Measurements from ENCODE around the gene DAB1. TPM values are rescaled to one million over a fixed set of nuclear protein-coding genes. Genes with fewer than 3 reads are reported as not detected.

The DAB1 gene
- total RNA-seq, 1 donor from 2014 or later: 14.6 TPM

GRCh38 chr1:57327336-57327735, 96.5 kb downstream of the DAB1 start:
- no peak overlapping the region for H2AFZ ChIP-seq (replicated peaks)
- no peak overlapping the region for H3K27ac Mint-ChIP-seq

GRCh38 chr1:57325536-57325935, 98.3 kb downstream of the DAB1 start:
- H3K4me1 Mint-ChIP-seq: peaks cover 25% of the 10 kb centered on the region
- Histone ChIP-seq H3K4me2 (no peak overlapping the region), H3K4me3 (no peak overlapping the region), H3K9me3 (ENCODE audit: low read depth) (no peaks in the 10 kb centered on the region), H4K20me1 (ENCODE audit: low read depth) (no peaks in the 10 kb centered on the region), H3K79me2 (ENCODE audit: low read depth) (no peaks in the 10 kb centered on the region), H3K27ac (no peak overlapping the region), H3F3A (ENCODE audit: low read depth) (no peaks in the 10 kb centered on the region), H3K9ac (no peak overlapping the region), H3K4me1 (peaks cover 21% of the 10 kb centered on the region), H2AFZ (replicated peaks) (no peak overlapping the region), H3K27me3 (no peaks in the 10 kb centered on the region), H3K36me3 (no peaks in the 10 kb centered on the region)
- TF ChIP-seq EZH2 (IDR thresholded peaks at IDR 0.05) (no peak), CTCF (IDR thresholded peaks at IDR 0.05) (no peak), EZH2phosphoT487 (IDR thresholded peaks at IDR 0.05) (no peak)
- no peak overlapping the region for H3K27ac Mint-ChIP-seq
- no peaks in the 10 kb centered on the region for H3K27me3 Mint-ChIP-seq (ENCODE audit: insufficient read depth, low read depth)
- H3K4me3 Mint-ChIP-seq: no peak overlapping the region
- no peaks in the 10 kb centered on the region for H3K9me3 Mint-ChIP-seq
- no peak for DNase-seq (ENCODE audit: low spot score)
- no peaks in the 10 kb centered on the region for H3K36me3 Mint-ChIP-seq

More at GRCh38 chr1:57327336-57327735, 96.5 kb downstream of the DAB1 start:
- DNase-seq (ENCODE audit: low spot score): no peak
- Histone ChIP-seq H3K4me3 (no peak overlapping the region), H4K20me1 (ENCODE audit: low read depth) (no peaks in the 10 kb centered on the region), H3K9me3 (ENCODE audit: low read depth) (no peaks in the 10 kb centered on the region), H3K27me3 (no peaks in the 10 kb centered on the region), H3F3A (ENCODE audit: low read depth) (no peaks in the 10 kb centered on the region), H3K79me2 (ENCODE audit: low read depth) (no peaks in the 10 kb centered on the region), H3K4me2 (no peak overlapping the region), H3K27ac (no peak overlapping the region), H3K9ac (no peak overlapping the region), H3K36me3 (no peaks in the 10 kb centered on the region), H3K4me1 (peaks cover 21% of the 10 kb centered on the region)
- Mint-ChIP-seq H3K4me1 (peaks cover 28% of the 10 kb centered on the region), H3K9me3 (no peaks in the 10 kb centered on the region), H3K36me3 (no peaks in the 10 kb centered on the region), H3K4me3 (no peak overlapping the region), H3K27me3 (ENCODE audit: insufficient read depth, low read depth) (no peaks in the 10 kb centered on the region)
- no peak for TF ChIP-seq EZH2 (IDR thresholded peaks at IDR 0.05)

- no peaks in the 10 kb centered on the region for H3K9me3 ChIP-seq (ENCODE audit: low read depth)
- no peaks in the 10 kb centered on the region for H3K27me3 Mint-ChIP-seq (ENCODE audit: insufficient read depth, low read depth)
- no peaks in the 10 kb centered on the region for H3K9me3 Mint-ChIP-seq
These were observed 98.7 kb downstream of the DAB1 start for GRCh38 chr1:57325117-57325516.

More at GRCh38 chr1:57325117-57325516, 98.7 kb downstream of the DAB1 start:
- no peak overlapping the region for H2AFZ ChIP-seq (replicated peaks)
- Mint-ChIP-seq H3K36me3 (no peaks in the 10 kb centered on the region), H3K4me1 (peaks cover 23% of the 10 kb centered on the region), H3K27ac (no peak overlapping the region), H3K4me3 (no peak overlapping the region)
- H3K4me3 ChIP-seq: no peak overlapping the region
- TF ChIP-seq CTCF (IDR thresholded peaks at IDR 0.05) (no peak), EZH2phosphoT487 (IDR thresholded peaks at IDR 0.05) (no peak), EZH2 (IDR thresholded peaks at IDR 0.05) (no peak)
- H3K79me2 ChIP-seq (ENCODE audit: low read depth): no peaks in the 10 kb centered on the region
- no peak for DNase-seq (ENCODE audit: low spot score)
- H3F3A ChIP-seq (ENCODE audit: low read depth): no peaks in the 10 kb centered on the region
- no peaks in the 10 kb centered on the region for H4K20me1 ChIP-seq (ENCODE audit: low read depth)
- peaks cover 21% of the 10 kb centered on the region for H3K4me1 ChIP-seq
- H3K27me3 ChIP-seq: no peaks in the 10 kb centered on the region
- H3K9ac ChIP-seq: no peak overlapping the region
- no peak overlapping the region for H3K4me2 ChIP-seq
- no peaks in the 10 kb centered on the region for H3K36me3 ChIP-seq
- no peak overlapping the region for H3K27ac ChIP-seq

Measured in neural progenitor cell (in vitro differentiated cells).